ENCODE measurements around the gene ANTKMT.

DNA sequence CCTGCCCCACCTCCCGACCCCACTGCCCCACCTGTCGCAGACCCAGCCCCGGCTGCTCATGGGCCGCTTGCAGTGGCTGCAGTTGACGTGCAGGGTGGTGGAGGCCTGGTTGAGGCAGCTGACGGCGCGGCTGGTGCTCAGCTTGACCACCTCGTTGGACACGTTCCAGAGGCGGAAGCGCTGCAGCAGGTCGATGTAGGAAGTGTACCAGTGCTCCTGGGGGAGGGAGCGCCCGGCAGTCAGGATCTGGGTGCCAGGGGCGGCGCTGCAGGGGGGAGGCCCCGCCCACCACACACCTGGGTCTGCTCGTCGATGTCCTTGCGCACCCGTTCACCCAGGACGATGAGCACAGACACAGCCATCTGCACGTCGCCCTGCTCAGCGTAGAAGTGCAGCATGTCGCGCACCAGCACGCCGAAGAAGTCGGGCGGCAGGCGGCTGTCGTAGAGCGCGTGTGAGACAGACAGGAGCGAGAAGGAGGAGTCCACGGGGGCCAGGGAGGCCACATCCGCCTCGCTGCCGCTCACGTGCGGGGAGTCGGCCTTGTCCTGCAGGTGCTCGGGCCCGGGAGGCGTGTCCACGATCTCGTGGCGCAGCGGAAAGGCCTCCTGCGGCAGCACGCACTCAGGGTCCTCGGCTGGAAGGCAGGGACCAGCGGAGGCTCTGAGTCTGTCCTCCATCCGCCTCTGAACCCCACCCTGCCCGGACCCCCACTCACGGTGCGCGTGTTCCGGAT lies 35.8 kb upstream of the ANTKMT start:
- TF ChIP-seq, protein P1, sequence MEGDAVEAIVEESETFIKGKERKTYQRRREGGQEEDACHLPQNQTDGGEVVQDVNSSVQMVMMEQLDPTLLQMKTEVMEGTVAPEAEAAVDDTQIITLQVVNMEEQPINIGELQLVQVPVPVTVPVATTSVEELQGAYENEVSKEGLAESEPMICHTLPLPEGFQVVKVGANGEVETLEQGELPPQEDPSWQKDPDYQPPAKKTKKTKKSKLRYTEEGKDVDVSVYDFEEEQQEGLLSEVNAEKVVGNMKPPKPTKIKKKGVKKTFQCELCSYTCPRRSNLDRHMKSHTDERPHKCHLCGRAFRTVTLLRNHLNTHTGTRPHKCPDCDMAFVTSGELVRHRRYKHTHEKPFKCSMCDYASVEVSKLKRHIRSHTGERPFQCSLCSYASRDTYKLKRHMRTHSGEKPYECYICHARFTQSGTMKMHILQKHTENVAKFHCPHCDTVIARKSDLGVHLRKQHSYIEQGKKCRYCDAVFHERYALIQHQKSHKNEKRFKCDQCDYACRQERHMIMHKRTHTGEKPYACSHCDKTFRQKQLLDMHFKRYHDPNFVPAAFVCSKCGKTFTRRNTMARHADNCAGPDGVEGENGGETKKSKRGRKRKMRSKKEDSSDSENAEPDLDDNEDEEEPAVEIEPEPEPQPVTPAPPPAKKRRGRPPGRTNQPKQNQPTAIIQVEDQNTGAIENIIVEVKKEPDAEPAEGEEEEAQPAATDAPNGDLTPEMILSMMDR (IDR thresholded peaks at IDR 0.05): no peak
- TF ChIP-seq EZH2phosphoT487 (IDR thresholded peaks at IDR 0.05) (no peak), EZH2 (IDR thresholded peaks at IDR 0.05) (no peak)
